Stimulated activated CD4-positive, alpha-beta T cell treated with anti-CD3 and anti-CD28 coated beads, Interleukin-12 subunit alpha, Interleukin-12 subunit beta, amount 100 ng/mL, for 24 hours (primary cell): ENCODE results near the gene PSMG3.

ENCODE experiments used
- DNase-seq, 2 experiments: peaks; one replicate each; pipeline ENCODE4 v3.0.0-alpha.2; 2020; ENCODE audit warnings: low read depth in 2 of 2

The PSMG3 gene

DNA sequence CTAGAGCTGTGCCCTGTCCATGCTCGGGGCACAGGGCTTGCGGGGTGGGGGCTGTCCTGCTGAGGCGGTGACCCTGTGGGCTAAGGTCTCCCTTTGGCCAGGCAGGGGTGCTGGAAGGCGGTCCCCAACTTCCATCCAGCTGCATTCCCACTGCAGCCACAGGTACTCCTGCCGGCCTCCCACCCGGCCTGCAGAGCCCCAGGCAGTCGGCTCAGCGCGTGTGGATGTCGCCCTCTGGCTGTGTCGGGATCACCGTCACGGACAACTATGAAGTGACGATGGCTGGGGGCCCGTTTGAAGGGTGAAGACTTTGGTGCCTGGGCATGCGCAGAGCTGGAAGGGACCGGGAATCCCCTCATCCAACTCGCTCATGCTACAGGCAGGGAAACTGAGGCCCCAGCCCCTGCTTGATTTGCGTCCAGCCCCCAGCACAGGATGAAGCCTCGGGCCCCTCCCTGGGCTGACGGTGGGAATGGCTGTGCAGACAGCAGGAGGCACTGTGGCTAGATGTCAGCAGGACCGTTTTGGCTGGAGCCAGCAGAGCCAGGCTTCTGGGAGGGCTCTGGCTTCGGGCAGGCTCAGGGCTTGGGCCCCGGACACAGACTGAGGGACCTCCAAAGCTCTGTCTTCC lies 11.5 kb downstream of the PSMG3 start:
- DNase-seq: no peak

DNA sequence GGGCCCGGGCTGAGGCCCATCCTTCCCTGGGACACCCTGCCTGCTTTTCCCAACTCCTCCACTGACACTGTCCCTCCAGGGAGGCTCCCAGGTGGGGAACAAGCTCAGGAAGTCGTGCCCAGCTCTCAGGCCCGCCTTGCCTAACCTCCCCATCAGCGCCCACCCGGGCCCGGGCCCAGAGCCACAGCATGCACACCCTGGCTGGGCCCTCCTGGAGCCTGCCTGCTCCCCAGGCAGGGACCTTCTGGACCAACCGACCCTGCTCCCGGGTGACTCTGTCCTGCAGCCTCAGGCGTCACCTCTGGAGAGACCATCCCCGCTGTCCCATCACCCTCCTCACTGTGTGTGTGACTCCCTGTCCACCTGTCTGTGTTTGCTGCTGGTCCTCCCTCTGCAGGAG lies 12.1 kb downstream of the PSMG3 start:
- DNase-seq: no peak

GRCh38 chr7:1557006-1557405 lies 12.8 kb downstream of the PSMG3 start:
- DNase-seq: no peak

GRCh38 chr7:1555813-1556543 lies 13.9 kb downstream of the PSMG3 start, which contains the start of gene TMEM184A:
Gene TMEM184A (minus strand): TSS chr7:1556205. CDS start chr7:1555484, 721 bp downstream.
- DNase-seq: peak in 1 of 2 experiments; percentile 28

DNA sequence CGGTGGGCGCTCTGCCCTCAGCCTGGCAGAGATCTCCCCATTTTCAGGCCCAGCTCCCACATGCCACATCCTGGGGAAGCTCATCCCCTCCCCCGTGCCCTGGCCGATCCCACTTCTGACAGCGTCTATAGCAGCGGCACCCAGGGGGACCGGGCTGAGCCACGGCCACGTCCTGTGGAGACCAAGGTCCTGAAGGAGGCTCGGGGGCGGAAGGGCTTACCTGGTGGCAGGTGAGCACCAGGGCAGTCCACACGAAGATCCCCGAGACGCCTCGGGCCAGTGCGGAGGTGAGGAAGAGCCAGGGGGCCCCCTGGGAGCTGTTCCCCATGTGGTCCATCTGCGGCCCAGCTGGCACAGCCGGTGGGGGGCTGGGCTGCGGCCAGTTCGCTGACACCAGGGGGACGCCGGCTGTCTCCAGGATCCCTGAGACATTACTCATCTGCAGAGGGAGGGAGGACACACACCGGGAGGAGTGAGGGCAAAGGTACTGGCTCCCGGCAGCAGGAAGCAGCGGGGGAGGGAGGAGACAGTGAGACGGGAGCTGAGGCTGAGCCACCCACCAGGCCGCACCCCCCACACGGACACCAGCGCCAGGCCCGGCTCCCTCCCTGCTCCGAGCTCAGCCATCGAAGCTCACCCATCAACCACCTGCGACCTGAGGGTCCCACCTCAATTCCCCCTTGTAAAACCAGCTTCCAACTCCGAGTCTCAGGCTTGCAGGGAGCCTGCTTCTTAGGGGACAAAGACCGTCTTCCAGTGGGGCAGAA lies 14.6 kb downstream of the PSMG3 start:
- no peak for DNase-seq

- no peak for DNase-seq
Measured at GRCh38 chr7:1554333-1555045, 15.3 kb downstream of the PSMG3 start.

DNA sequence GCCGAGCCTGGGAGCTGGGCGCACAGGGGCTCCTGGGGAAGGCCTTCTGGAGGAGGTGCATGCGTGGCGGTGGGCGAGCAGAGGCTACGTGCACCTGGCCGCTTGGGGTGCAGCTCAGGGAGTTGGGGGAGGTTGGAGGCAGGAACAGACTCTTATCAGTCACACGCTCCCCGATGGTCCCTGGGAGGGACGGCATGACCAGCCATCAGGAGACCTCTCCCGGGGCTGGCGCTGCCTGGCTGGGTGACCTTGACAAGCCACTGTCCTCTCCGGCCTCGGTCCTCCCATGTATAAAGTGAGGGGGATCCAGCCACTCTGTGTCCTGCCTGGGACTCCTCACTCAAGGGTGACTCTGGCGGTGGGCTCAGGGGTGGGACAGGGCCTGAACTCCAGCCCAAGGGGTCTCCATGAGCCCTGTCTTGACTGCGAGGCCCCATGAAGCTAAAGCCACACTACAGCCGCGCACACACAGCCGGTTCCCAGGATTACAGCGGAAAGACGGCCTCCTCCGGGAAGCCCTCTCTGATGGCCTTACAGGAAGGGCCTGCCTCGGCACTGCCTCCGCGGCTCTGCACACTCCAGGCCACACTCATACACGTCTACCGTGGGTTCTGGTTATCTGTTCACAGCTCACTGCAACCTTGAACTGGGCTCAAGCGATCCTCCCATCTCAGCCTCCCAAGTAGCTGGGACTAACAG lies 16.2 kb downstream of the PSMG3 start:
- DNase-seq: no peak

DNA sequence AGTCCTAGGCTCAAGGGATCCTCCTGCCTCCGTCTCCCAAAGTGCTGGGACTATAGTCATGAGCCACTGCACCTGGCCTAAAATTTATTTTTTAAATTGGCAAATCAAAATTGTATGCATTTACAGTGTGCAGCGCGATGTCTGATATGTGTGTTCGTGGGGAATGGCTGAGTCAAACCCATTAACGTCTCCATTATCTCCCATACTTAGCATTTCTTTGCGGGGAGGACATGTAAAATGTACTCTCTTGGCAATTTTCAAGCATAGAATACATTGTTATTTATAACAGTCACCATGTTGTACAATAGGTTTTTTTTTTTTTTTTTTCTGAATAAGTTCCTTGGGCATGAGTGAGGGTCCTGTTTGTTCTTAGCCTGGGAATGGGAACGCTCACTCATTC lies 17.6 kb downstream of the PSMG3 start:
- no peak for DNase-seq

- DNase-seq: no peak
Measured at GRCh38 chr7:1550846-1551155, 19.0 kb downstream of the PSMG3 start.

DNA sequence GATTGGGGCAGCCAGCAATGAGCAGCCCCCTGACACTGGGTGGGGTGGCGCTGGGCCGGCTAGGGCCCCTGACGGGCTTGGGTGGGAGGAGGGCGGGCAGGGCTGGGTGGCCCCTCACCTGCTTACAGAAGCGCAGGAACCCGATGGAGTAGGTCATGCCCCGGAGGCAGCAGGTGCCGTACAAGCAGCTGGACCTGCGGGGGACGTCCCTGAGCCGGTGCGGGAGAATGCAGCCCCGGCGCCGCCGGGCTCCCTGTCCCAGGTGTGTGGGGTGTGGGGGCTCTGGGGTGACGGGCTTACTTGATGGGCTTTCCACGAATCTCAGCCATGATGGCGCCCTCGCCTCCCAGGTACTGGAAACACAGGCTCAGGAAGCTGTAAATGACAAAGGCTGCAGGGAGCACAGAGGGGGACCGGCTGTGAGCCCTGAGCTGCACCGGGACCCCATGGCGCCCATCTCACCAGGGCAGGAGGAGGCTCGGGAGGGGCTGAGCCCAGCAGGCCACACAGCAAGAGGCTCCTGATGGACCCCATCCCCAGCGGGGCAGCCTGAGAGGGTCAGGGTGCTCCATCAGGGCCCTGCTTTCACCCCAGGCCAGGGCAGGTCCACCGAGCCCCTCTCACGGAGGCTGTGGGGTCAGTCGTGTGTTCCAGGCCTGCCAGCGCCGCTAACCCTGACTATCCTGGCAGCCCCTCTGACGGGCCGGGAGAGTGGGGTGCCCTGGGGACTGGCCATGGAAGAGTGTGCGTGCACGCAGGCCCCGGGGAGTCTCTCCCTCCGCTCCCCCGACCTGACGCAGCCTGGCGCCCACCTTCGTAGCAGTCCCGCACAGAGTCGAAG lies 19.6 kb downstream of the PSMG3 start:
- DNase-seq: no peak

- DNase-seq: no peak
Measured at GRCh38 chr7:1549357-1550004, 20.4 kb downstream of the PSMG3 start.

- no peak for DNase-seq
Measured at GRCh38 chr7:1548944-1549343, 20.9 kb downstream of the PSMG3 start.

DNA sequence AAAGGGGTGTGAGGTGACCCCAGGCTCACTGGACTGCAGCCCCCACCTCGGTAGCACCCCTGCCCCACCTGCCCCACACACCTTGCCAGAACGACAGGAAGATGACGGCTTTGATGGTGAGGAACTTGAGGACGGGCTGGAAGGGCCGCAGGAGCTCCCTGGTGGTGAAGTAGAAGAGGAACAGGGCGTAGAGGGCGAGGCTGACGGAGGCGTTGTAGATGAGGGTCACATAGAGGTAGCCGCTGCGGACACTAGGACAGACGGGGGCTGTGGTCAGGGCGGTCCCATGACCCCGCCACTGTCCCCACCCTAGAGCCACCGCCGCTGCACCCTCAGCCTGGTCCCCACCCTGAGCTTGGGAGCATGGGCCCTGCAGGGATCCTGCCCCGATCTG lies 21.4 kb downstream of the PSMG3 start:
- no peak for DNase-seq

- DNase-seq: no peak
Measured at GRCh38 chr7:1547777-1548437, 21.9 kb downstream of the PSMG3 start.

DNA sequence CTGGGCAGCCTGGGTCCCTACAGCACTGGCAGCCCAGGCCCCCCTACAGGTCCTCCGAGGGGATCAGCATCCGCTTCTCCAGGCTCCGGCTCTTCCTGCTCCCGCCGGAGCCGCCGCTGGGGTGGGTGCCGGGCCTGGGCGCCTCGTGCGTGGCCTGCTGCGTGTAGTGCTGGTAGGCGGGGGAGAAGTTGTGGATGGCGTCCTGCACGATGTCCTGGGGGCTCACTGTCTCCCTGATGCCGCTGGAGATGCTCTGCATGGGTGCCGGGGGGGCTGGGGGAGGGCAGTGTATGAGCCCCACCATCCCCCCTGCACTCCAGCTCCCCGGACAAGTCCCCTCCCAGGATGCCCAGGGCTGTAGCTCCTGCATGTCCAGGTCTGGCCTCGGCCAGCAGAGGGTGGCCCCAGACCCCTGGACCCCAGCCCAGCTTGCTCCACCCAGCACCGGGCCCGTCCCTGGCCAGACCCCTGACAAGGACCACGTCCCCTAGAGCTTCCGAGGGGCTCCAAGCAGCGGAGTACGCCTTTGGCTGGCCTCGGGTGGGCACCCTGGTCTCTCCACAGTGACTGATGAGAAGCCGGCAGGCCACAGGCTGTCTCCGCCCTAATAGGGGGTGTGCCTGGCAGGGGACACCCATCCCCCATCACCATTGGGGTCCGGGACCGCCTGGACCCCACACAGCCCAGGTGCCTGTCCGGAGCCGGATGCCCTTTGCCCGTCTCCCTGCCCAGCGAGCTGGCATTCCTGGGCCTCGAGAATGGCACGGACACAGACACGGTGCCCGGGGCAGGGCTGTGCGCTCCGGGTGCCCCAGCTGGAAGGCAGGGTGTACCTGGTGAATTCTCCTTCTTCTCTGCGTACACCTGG lies 22.7 kb downstream of the PSMG3 start:
- no peak for DNase-seq

GRCh38 chr7:1546274-1546908 lies 23.4 kb downstream of the PSMG3 start:
- no peak for DNase-seq

- no peak for DNase-seq
Measured at GRCh38 chr7:1545417-1546246, 24.2 kb downstream of the PSMG3 start.
